ENCODE results near the gene MEFV. TPM values are rescaled to one million over a fixed set of nuclear protein-coding genes. Genes with fewer than 3 reads are reported as not detected.
A peak's percentile ranks its signal among the peaks of the same experiment; 100 is the strongest.

MEFV gene
- total and polyA plus RNA-seq, 2 of the 4 experiments (the other 2 are of a cell fraction): not detected

GRCh38 chr16:3282730-3283542, 26.5 kb upstream of the MEFV start, which contains the start of gene ZNF263:
ZNF263 (plus strand) TSS chr16:3283491; CDS start chr16:3283819, 328 bp downstream.
- peaks cover 19% of the 10 kb centered on the region for H4K20me1 ChIP-seq (ENCODE audit: insufficient read depth, low read length)
- WGBS, 2 experiments (ENCODE audit: extremely low coverage in 2 of 2, insufficient read length in 1 of 2): 0% methylated on average over 50 of the region's 72 CpGs; no CpG with 5 or more reads in 1 of the 2 experiments
- POLR2A ChIA-PET (ENCODE audit: unreplicated experiment): no interaction called here
- peak within 1 kb of the TSS; percentile 79 for H3K4me3 ChIP-seq (ENCODE audit: insufficient read depth, low read depth, low read length)
- DNase-seq (peak; percentile 98), ATAC-seq (ENCODE audit: low read depth) (peak; percentile 94)
- H2AFZ ChIP-seq (replicated peaks; ENCODE audit: low read length, poor library complexity): peak within 1 kb of the TSS; percentile 89
- intact Hi-C loops (cut with micrococcal nuclease) (loop anchor here (2.0 to 10.0 kb wide), 3 partner anchors 18 to 222 kb away; partner anchors contain the start of genes CLUAP1 and ZNF200), dilution Hi-C loops (cut with HindIII; ENCODE audit: low sequenced_read_pairs, unreplicated experiment) (no loop called here), in situ Hi-C loops (cut with MboI; ENCODE audit: low sequenced_read_pairs) (no loop called here)
- peaks cover 6% of the 10 kb centered on the region; the same call in 1 of the 2 replicates for H3K4me1 ChIP-seq (ENCODE audit: control insufficient read depth, insufficient read depth, low read length)
- peak within 1 kb of the TSS; percentile 87 for H3K27ac ChIP-seq (ENCODE audit: insufficient read depth, low read length)
- H3K27me3 ChIP-seq (ENCODE audit: control insufficient read depth, insufficient read depth, low read length): no peaks in the 10 kb centered on the region
- H2BK15ac ChIP-seq (ENCODE audit: low read depth, low read length): peak within 1 kb of the TSS; percentile 27; the same call in 1 of the 3 replicates
- H3K23ac ChIP-seq (ENCODE audit: low read depth, low read length): peak within 1 kb of the TSS; percentile 96
- H4K8ac ChIP-seq (ENCODE audit: low read depth in 2 of 2, low read length in 2 of 2): peak within 1 kb of the TSS; percentile 88 to 94
- H2BK120ac ChIP-seq (ENCODE audit: low read depth, low read length): peak within 1 kb of the TSS; percentile 38
- H2BK5ac ChIP-seq (ENCODE audit: low read depth, low read length, poor library complexity, severe bottlenecking): peak within 1 kb of the TSS; percentile 87
- H3K56ac ChIP-seq (ENCODE audit: extremely low read depth, insufficient read depth, low read length): peak within 1 kb of the TSS; percentile 79
- peak within 1 kb of the TSS; percentile 76 for H3K18ac ChIP-seq (ENCODE audit: low read depth, low read length)
- no peak within 1 kb of the TSS for H2BK20ac ChIP-seq (ENCODE audit: low read depth, low read length)
- H4K91ac ChIP-seq (ENCODE audit: insufficient read depth, low read depth, low read length): peak within 1 kb of the TSS; percentile 96
- BruUV-seq (replicated peaks): TSS peak; percentile 49
- CTCF ChIA-PET: interaction anchor here (1.0 kb wide), 1 partner anchor 16 kb away, joined by 3 read pairs; no protein-coding TSS in a partner anchor
- peak within 1 kb of the TSS; percentile 90 for H3K4ac ChIP-seq (ENCODE audit: low read depth, low read length)
- H4K5ac ChIP-seq (ENCODE audit: low read depth, low read length): peak within 1 kb of the TSS; percentile 81
- peak within 1 kb of the TSS; percentile 96 for H3K14ac ChIP-seq (replicated peaks; ENCODE audit: low read depth, low read length)
- peak within 1 kb of the TSS; percentile 94 for H3K4me2 ChIP-seq (ENCODE audit: low read depth, low read length)
- peak within 1 kb of the TSS; percentile 87 for H2AK5ac ChIP-seq (ENCODE audit: low read depth, low read length)
- no peaks in the 10 kb centered on the region for H3K9me1 ChIP-seq (ENCODE audit: insufficient read depth, low read length)
- peaks cover 14% of the 10 kb centered on the region for H3K36me3 ChIP-seq (ENCODE audit: control insufficient read depth, insufficient read depth, low read length)
- H3K9ac ChIP-seq (ENCODE audit: low read depth, low read length): peak within 1 kb of the TSS; percentile 95
- peaks cover 7% of the 10 kb centered on the region; the same call in 1 of the 2 replicates for H3K9me3 ChIP-seq (ENCODE audit: control insufficient read depth, insufficient read depth, low read length)
- peak within 1 kb of the TSS; percentile 95 for H2AK9ac ChIP-seq (replicated peaks; ENCODE audit: low read depth, low read length, poor library complexity)
- peaks cover 8 to 46% of the 10 kb centered on the region in 2 experiments for H3K79me1 ChIP-seq (ENCODE audit: low read depth in 1 of 2, low read length in 2 of 2)
- TF ChIP-seq MXI1 (IDR thresholded peaks at IDR 0.05; ENCODE audit: borderline replicate concordance, low read depth, low read length) (peak; percentile 83; the same call in 1 of the 2 replicates), RFX5 (IDR thresholded peaks at IDR 0.05; ENCODE audit: low read depth, low read length) (no peak), USF2 (IDR thresholded peaks at IDR 0.05; ENCODE audit: low read depth, low read length) (peak; percentile 93), SMC3 (IDR thresholded peaks at IDR 0.05; ENCODE audit: low read depth, low read length) (no peak; the same call in 1 of the 2 replicates), MAZ (IDR thresholded peaks at IDR 0.05; ENCODE audit: borderline replicate concordance, low read depth, low read length) (peak; percentile 59; the same call in 1 of the 2 replicates), RAD21 (IDR thresholded peaks at IDR 0.05; ENCODE audit: low read length) (no peak), RCOR1 (IDR thresholded peaks at IDR 0.05; ENCODE audit: insufficient replicate concordance, low read length) (no peak), BHLHE40 (IDR thresholded peaks at IDR 0.05; ENCODE audit: low read depth, low read length) (peak; percentile 100), MAFK (IDR thresholded peaks at IDR 0.05; ENCODE audit: low read depth, low read length) (0 out of 2 replicates have a peak, but pooled peaks have one; percentile 29), NFE2L2 (IDR thresholded peaks at IDR 0.05; ENCODE audit: low read depth, low read length) (peak; percentile 35; the same call in 1 of the 2 replicates), POLR2A (IDR thresholded peaks at IDR 0.05; ENCODE audit: low read depth, low read length) (peak; percentile 87), CTCF (conservative IDR thresholded peaks at IDR 0.05; ENCODE audit: low read depth, low read length) (no peak), ELK1 (IDR thresholded peaks at IDR 0.05; ENCODE audit: borderline replicate concordance, low read depth, low read length) (no peak)

Measured in IMR-90 (cell line).